SK-N-SH (cell line): ENCODE measurements around the gene OR13C3.

Experiments used
- ELF1 ChIP-seq: IDR thresholded peaks from 2 replicates; pipeline ENCODE4 v1.4.0; 2012
- EP300 ChIP-seq, 2 experiments: IDR thresholded peaks; 2 replicates each; pipeline versions ENCODE4 v1.4.0 to v1.6.1; 2012; ENCODE audit warnings: borderline replicate concordance in 1 of 2, low read depth in 1 of 2, low read length in 1 of 2
- GABPA ChIP-seq: IDR thresholded peaks from 2 replicates; pipeline ENCODE4 v1.4.0; 2012; ENCODE audit warnings: low read depth, mild to moderate bottlenecking
- JUND ChIP-seq: IDR thresholded peaks from 2 replicates; pipeline ENCODE4 v1.4.0; 2012
- MAX ChIP-seq: IDR thresholded peaks from 2 replicates; pipeline ENCODE4 v1.4.0; 2012; ENCODE audit warnings: low read depth
- PBX3 ChIP-seq: IDR thresholded peaks from 2 replicates; pipeline ENCODE4; 2012
- POLR2AphosphoS5 ChIP-seq: IDR thresholded peaks from 2 replicates; pipeline ENCODE4 v1.6.1; 2012; ENCODE audit warnings: low read depth, low read length
- RAD21 ChIP-seq: IDR thresholded peaks from 2 replicates; pipeline ENCODE4 v1.6.1; 2012; ENCODE audit warnings: mild to moderate bottlenecking, low read length
- REST ChIP-seq: IDR thresholded peaks from 2 replicates; pipeline ENCODE4 v1.6.1; 2012; ENCODE audit warnings: mild to moderate bottlenecking, low read depth, low read length, moderate library complexity
- RFX5 ChIP-seq: IDR thresholded peaks from 2 replicates; pipeline ENCODE4 v1.6.1; 2012; ENCODE audit warnings: mild to moderate bottlenecking, improper control_type of control experiment, low read length
- USF2 ChIP-seq: fragments of 150-350 bp; IDR thresholded peaks from 2 replicates; pipeline ENCODE4 v1.6.1; 2017; ENCODE audit warnings: antibody characterized with exemption, low read length, low read depth, borderline replicate concordance
- ZBTB33 ChIP-seq: IDR thresholded peaks from 2 replicates; pipeline ENCODE4 v1.4.0; 2012; ENCODE audit warnings: low read depth, borderline replicate concordance
- TF ChIP-seq, protein P1 (sequence below): fragments of 200-600 bp; sonication (generic); IDR thresholded peaks from 2 replicates; pipeline ENCODE4 v1.6.1; 2017; ENCODE audit warnings: antibody characterized with exemption, mild to moderate bottlenecking, moderate library complexity

DNA sequence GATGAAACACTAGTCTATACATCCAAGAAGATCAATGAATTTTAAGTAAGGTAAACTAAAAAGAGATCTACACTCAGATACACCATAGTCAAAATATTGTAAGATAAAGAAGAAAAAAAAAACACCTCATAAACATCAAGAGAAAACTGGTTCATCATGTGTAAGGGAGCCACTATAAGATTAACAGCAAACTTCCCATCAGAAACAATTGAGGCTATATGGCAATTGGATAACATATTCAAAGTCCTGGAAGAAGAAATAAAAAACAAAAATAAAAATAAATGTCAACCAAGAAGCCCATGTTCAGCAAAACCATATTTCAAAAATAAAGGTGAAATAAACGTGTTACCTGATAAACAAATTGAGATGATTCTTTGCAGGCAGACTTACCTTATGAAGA, 36.0 kb upstream of the OR13C3 start:
- no peak for TF ChIP-seq USF2
- no peak for TF ChIP-seq POLR2AphosphoS5
- TF ChIP-seq, protein P1, sequence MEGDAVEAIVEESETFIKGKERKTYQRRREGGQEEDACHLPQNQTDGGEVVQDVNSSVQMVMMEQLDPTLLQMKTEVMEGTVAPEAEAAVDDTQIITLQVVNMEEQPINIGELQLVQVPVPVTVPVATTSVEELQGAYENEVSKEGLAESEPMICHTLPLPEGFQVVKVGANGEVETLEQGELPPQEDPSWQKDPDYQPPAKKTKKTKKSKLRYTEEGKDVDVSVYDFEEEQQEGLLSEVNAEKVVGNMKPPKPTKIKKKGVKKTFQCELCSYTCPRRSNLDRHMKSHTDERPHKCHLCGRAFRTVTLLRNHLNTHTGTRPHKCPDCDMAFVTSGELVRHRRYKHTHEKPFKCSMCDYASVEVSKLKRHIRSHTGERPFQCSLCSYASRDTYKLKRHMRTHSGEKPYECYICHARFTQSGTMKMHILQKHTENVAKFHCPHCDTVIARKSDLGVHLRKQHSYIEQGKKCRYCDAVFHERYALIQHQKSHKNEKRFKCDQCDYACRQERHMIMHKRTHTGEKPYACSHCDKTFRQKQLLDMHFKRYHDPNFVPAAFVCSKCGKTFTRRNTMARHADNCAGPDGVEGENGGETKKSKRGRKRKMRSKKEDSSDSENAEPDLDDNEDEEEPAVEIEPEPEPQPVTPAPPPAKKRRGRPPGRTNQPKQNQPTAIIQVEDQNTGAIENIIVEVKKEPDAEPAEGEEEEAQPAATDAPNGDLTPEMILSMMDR = no peak
- TF ChIP-seq PBX3 = no peak
- no peak for TF ChIP-seq RAD21
- TF ChIP-seq EP300 (IDR thresholded peaks at IDR 0.05; ENCODE audit: borderline replicate concordance in 1 of 2, low read depth in 1 of 2, low read length in 1 of 2) = no peak
- no peak for TF ChIP-seq RFX5
- TF ChIP-seq MAX = no peak
- TF ChIP-seq ELF1 = no peak
- TF ChIP-seq ZBTB33 = no peak
- no peak for TF ChIP-seq REST
- TF ChIP-seq JUND = no peak
- TF ChIP-seq GABPA = no peak
